Measurements from ENCODE around the gene UBE2U.
A peak's percentile ranks its signal among the peaks of the same experiment; 100 is the strongest.
"Not testable (repeated sequence)": the region's sequence is repeated elsewhere in the genome, so short reads cannot be mapped to it uniquely, and the experiment has no call there.

UBE2U gene

DNA sequence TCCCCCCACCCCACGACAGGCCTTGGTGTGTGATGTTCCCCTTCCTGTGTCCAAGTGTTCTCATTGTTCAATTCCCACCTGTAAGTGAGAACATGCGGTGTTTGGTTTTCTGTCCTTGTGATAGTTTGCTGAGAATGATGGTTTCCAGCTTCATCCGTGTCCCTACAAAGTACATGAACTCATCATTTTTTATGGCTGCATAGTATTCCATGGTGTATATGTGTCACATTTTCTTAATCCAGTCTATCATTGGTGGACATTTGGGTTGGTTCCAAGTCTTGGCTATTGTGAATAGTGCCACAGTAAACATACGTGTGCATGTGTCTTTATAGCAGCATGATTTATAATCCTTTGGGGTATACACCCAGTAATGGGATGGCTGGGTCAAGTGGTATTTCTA lies 36.1 kb downstream of the UBE2U start:
- DNase-seq (ENCODE audit: low read depth in 2 of 2), result not testable (repeated sequence)

DNA sequence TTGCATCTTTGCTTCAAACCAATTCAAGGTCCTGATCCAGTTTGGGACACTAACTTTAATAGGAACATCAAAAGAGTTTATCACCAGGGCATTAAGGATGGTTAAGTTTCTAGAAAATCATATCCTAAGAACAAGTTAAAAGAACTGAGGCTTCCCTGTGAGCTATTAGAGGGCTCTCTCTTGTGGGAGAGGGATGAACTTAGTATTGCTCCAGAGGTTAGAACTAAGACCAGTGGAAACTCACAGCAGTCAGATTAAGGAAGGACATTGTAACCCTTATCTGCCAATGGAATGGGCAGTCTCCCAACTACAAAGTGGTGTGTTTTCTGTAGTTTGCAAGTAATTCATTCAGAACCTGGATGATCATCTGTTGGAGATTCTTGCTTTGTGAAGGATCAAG lies 36.8 kb downstream of the UBE2U start:
- no peak for DNase-seq (ENCODE audit: low read depth in 2 of 2)

- no peak for DNase-seq (ENCODE audit: low read depth in 2 of 2)
Observed at GRCh38 chr1:64241069-64241468, 37.6 kb downstream of the UBE2U start.

GRCh38 chr1:64242895-64243756 lies 39.7 kb downstream of the UBE2U start:
- DNase-seq (ENCODE audit: low read depth in 2 of 2), result no peak

DNA sequence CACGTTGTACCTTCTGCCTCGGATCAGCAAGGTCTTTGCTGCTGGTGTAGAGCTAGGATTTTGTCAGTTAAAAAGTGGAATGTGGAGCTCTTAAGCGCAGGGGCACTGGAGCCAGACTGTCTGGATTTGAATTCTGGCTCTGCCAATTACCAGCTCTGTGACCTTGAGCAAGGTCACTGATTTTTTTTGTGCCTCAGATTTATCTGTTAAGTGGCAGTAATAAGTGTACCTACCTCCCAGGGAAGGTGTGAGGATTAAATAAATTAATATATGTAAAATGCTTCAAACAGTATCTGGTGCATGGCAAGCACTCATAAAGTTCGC lies 40.3 kb downstream of the UBE2U start:
- no peak for DNase-seq (ENCODE audit: low read depth in 2 of 2)

DNA sequence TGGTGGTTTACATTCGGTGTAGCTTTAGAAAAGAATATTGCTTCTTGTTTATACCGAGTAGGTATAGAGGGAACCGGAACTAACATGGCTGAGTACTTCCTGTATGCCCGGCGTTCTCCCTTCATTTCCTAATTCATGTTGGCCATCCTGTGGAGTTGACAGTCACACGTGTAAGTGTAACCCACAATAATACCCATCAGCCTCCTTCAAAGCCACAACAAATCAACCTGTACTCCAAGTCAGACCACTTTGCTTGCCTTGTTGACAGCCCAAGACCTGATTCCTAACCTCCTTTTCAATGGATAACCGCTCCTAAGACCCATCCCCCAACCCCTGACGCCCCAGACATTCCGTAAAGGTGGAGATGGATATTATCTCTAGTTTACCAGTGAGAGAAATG lies 42.1 kb downstream of the UBE2U start:
- no peak for DNase-seq (ENCODE audit: low read depth in 2 of 2)

- no peak for DNase-seq (ENCODE audit: low read depth in 2 of 2)
Observed at GRCh38 chr1:64246294-64246917, 43.0 kb downstream of the UBE2U start.

- DNase-seq (ENCODE audit: low read depth in 2 of 2), result no peak
Observed at GRCh38 chr1:64248065-64248464, 44.6 kb downstream of the UBE2U start.

GRCh38 chr1:64250472-64250871 lies 47.0 kb downstream of the UBE2U start:
- not testable (repeated sequence) for DNase-seq (ENCODE audit: low read depth in 2 of 2)

DNA sequence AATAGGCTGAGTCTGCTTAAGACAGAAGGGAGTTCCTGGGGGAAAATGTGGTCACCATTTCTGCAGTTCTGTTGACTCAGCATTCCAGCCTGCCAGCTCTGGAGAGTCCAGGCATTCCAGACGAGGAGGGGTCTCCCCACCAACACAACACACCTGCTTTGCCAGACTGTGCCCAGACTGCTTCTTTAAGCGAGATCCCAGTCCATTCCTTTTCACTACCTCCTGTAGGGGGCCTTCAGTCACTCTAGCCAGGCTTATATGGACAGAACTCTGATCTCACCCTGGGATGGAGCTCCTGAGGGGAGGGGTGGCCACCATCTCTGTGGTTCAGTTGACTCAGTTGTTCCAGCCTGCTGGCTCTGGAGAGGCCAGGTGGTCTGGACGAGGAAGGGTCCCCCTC lies 48.5 kb downstream of the UBE2U start:
- no peak for DNase-seq (ENCODE audit: low read depth in 2 of 2)

GRCh38 chr1:64257233-64257632 lies 53.8 kb downstream of the UBE2U start:
- not testable (repeated sequence) for DNase-seq (ENCODE audit: low read depth in 2 of 2)

DNA sequence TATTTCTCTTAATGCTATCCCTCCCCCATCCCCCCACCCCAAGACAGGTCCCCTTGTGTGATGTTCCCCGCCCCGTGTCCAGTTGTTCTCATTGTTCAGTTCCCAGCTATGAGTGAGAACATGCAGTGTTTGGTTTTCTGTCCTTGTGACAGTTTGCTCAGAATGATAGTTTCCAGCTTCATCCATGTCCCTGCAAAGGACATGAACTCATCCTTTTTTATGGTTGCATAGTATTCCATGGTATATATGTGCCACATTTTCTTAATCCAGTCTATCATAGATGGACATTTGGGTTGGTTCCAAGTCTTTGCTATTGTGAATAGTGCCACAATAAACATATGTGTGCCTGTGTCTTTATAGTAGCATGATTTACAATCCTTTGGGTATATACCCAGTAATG lies 55.0 kb downstream of the UBE2U start:
- not testable (repeated sequence) for DNase-seq (ENCODE audit: low read depth in 2 of 2)

DNA sequence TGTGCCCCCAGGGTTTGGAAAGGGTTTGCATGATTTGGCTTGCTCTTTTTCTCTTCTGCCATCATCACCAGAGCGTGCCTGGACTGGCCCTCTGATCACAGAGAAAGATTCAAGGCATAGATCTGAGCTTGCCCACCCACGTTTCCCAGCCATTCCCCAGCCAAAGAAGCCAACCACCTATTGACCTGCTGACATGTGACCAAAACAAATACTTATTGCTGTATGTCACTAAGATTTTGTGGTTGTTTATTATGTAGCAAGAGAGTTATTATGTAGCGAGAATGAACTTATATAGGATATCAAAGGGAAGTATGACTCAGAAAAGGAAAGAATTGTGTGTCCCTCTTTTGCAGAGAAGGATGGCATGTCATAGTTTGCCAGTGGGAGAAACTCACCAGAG lies 59.9 kb downstream of the UBE2U start:
- DNase-seq (ENCODE audit: low read depth in 2 of 2), result no peak

DNA sequence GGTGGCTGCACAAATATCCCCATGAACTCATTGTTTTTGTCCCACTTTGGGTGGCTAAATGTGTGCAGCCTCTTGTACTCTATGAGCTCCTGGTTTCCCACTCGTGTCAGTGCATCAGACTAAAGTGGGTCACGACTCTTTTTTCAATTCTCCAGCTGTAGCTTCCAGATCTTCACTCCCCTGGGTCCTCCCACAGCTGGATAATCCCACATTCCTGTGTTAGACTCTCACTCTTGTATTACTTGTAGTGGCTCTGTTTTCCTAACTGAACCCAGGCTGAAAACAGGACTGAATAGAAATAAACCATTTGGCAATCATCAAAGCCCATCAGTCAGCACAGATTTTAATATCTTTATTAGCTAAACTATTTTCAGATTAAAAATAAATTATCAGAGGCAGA lies 60.4 kb downstream of the UBE2U start:
- no peak for DNase-seq (ENCODE audit: low read depth in 2 of 2)

- no peak for DNase-seq (ENCODE audit: low read depth in 2 of 2)
Observed at GRCh38 chr1:64265141-64265540, 61.7 kb downstream of the UBE2U start.

GRCh38 chr1:64266991-64267390 lies 63.6 kb downstream of the UBE2U start:
- DNase-seq (ENCODE audit: low read depth in 2 of 2), result no peak

GRCh38 chr1:64268653-64269557 lies 65.5 kb downstream of the UBE2U start:
- DNase-seq (ENCODE audit: low read depth in 2 of 2), result peak; percentile 52 to 62

DNA sequence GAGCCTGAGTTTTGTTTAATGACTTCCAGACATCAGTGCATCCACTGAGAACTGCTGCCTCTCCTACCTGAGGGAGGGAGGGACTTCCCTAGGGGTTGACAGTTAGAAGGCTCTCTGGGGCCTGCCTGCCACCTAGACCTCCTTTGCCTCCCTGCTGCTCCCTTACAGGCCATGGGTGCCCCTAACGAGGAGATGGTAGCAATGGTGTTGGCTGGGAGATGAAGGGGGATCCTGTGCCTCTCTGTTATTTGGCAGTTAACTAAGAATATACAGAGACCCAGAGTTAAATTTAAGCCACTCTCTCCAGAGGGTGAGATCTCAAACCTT lies 66.1 kb downstream of the UBE2U start:
- DNase-seq (ENCODE audit: low read depth in 2 of 2), result no peak

GRCh38 chr1:64280001-64280400 lies 76.6 kb downstream of the UBE2U start:
- DNase-seq (ENCODE audit: low read depth in 2 of 2), result no peak

DNA sequence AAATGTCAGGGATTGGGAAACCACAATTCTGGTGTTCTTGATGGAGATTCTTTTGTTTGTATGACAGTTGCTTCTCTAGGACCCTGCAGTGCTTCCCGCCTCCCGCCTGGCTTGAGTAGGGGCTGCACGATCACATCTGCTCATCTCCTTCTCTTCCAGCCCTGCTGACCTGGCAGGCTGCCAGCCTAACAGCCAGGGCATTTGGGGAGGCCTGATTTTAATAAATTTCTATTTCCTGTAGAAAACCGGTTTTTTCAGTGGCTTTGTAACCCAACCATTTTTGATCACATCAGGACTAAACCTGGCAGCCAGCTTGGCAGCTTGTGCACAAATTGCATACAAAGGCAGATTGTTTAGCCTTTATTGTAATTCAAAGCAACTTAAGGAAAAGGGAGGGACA lies 78.9 kb downstream of the UBE2U start:
- DNase-seq (ENCODE audit: low read depth in 2 of 2), result no peak

DNA sequence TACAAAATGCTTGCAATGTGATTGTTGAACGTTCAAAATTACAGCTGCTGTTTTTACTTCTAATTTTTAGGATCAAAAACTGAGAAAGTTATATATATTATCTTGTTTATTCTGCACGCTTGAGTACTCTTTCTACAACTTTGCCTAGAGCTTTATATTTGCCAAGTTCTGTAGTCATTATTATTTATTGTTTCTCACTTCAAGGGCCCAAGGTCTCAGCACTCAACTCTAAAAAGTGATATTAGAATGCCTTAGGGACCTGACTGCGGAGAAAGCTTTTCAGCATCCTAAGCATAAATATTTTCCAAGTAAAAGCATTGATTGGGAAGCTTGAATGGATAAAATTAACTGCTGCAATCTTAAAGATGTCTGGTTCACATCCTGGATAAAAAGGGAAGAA lies 83.6 kb downstream of the UBE2U start:
- DNase-seq (ENCODE audit: low read depth in 2 of 2), result no peak

- no peak for DNase-seq (ENCODE audit: low read depth in 2 of 2)
Observed at GRCh38 chr1:64290420-64290819, 87.0 kb downstream of the UBE2U start.

DNA sequence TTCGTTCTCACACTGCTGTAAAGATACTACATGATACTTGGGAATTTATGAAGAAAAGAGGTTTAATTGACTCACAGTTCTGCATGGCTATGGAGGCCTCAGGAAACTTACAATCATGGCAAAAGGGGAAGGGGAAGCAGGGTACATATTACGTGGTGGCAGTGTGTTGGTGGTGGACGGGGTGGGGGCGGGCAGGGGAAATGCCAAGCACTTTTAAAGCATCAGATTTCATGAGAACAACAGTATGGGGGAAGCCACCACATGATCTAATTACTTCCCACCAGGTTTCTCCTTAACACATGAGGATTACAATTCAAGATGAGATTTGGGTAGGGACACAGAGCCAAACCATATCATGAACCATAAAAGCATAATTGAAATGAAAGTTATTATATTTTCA lies 88.5 kb downstream of the UBE2U start:
- no peak for DNase-seq (ENCODE audit: low read depth in 2 of 2)
